Lung (tissue), 12 donors: ENCODE measurements around the gene NDFIP1. TPM values are rescaled to one million over a fixed set of nuclear protein-coding genes. Genes with fewer than 3 reads are reported as not detected.

Experiments used
- ATAC-seq: fragments of 200-7000 bp; cut with Tn5 transposase; one replicate; pipeline ENCODE4 v1.9.1; 2020; ENCODE audit warnings: moderate number of reproducible peaks; ENCODE audit not compliant: insufficient read depth, low FRiP score
- DNase-seq, 3 donors: peaks; one replicate each; pipeline ENCODE4 v3.0.0-alpha.2; 2013 to 2017
- H3K27ac ChIP-seq, 2 donors: one replicate each; pipeline ENCODE4 v1.5.1; 2013; ENCODE audit warnings: mild to moderate bottlenecking in 2 of 2, moderate library complexity in 2 of 2, control low read depth in 1 of 2, inconsistent platforms in 1 of 2, low read depth in 1 of 2, low read length in 1 of 2
- H3K27me3 ChIP-seq, 3 donors: one replicate each; pipeline ENCODE4 v1.5.1; 2013; ENCODE audit warnings: low read length in 2 of 3; ENCODE audit not compliant: control insufficient read depth in 3 of 3, insufficient read depth in 3 of 3
- H3K36me3 ChIP-seq, 4 donors: one replicate each; pipeline ENCODE4 v1.5.1; 2013; ENCODE audit warnings: low read length in 4 of 4, mild to moderate bottlenecking in 1 of 4, moderate library complexity in 1 of 4; ENCODE audit not compliant: control insufficient read depth in 4 of 4, insufficient read depth in 4 of 4
- H3K4me1 ChIP-seq, 5 donors: one replicate each; pipeline ENCODE4 v1.5.1; 2013; ENCODE audit warnings: low read length in 5 of 5, mild to moderate bottlenecking in 2 of 5, moderate library complexity in 1 of 5; ENCODE audit not compliant: control insufficient read depth in 5 of 5, insufficient read depth in 5 of 5
- H3K4me3 ChIP-seq: one replicate; pipeline ENCODE4 v1.5.1; 2013; ENCODE audit warnings: mild to moderate bottlenecking, control low read depth, moderate library complexity
- H3K9ac ChIP-seq, 2 donors: one replicate each; pipeline ENCODE4 v1.5.1; 2013; ENCODE audit warnings: low read length in 2 of 2, control low read depth in 1 of 2; ENCODE audit not compliant: insufficient read depth in 1 of 2
- H3K9me3 ChIP-seq, 4 donors: one replicate each; pipeline ENCODE4 v1.5.1; 2013; ENCODE audit warnings: low read length in 3 of 4, mild to moderate bottlenecking in 1 of 4, moderate library complexity in 1 of 4; ENCODE audit not compliant: control insufficient read depth in 4 of 4, insufficient read depth in 3 of 4
- CTCF ChIP-seq: IDR thresholded peaks from 2 replicates; pipeline ENCODE4 v1.5.1; 2012; ENCODE audit warnings: mild to moderate bottlenecking; ENCODE audit errors: control extremely low read depth, extremely low read depth
- WGBS, 2 donors: extraction: QIAGEN DNeasy Blood & Tissue Kit; methylation state at CpG; one replicate each; pipeline ENCODE4 v1.1.7; 2013; 5-methylcytosine and 5-hydroxymethylcytosine counted together
- polyA plus RNA-seq, 2 donors: library from polyadenylated mRNA; stranded (reverse); fragments of 200-250 nt; gene quantifications; one replicate each; pipeline ENCODE4 v1.2.1, GENCODE V29; 2013
- total RNA-seq, 2 donors: library from RNA; depleted of rRNA in 1 of 2; stranded (reverse); fragments of >200 nt in 1 of 2; gene quantifications; one replicate each; pipeline ENCODE4 v1.2.1, GENCODE V29; 2014 to 2021
- donor health status: control.
- donor health status: control.
- donor health status: Bipolar disorder and iron deficiency.
- donor health status: healthy.
- donor health status: DM: yes; HTN: yes; CAD: no.

Gene NDFIP1
- total and polyA plus RNA-seq, 4 donors: 31.5 to 106 (median 68.4) TPM

- Histone ChIP-seq H3K27me3 (no peaks in the 10 kb centered on the region), H3K27ac (no peak overlapping the region), H3K9me3 (no peaks in the 10 kb centered on the region), H3K4me3 (no peak overlapping the region), H3K4me1 (peaks cover 0 to 7% (median 3%) of the 10 kb centered on the region in 5 donors), H3K9ac (no peak overlapping the region), H3K36me3 (peaks cover 0 to 2% (median 0%) of the 10 kb centered on the region in 4 donors)
- no peak for ATAC-seq
- TF ChIP-seq CTCF: no peak
- no peak for DNase-seq
- 91 to 93% methylated on average over 5 of the region's 5 CpGs for WGBS, 2 donors
Observed at GRCh38 chr5:142164315-142164714, 55.7 kb downstream of the NDFIP1 start.

- H3K27ac ChIP-seq: no peak overlapping the region
- H3K36me3 ChIP-seq: peaks cover 0 to 2% (median 0%) of the 10 kb centered on the region in 4 donors
- H3K27me3 ChIP-seq: no peaks in the 10 kb centered on the region
- TF ChIP-seq CTCF: no peak
- no peak overlapping the region for H3K9ac ChIP-seq
- H3K9me3 ChIP-seq: no peaks in the 10 kb centered on the region
- H3K4me1 ChIP-seq: peaks cover 0 to 6% (median 0%) of the 10 kb centered on the region in 5 donors
- no peak overlapping the region for H3K4me3 ChIP-seq
- no peak for DNase-seq
- WGBS, 2 donors: 95% methylated on average over 4 of the region's 4 CpGs
- no peak for ATAC-seq
Observed at GRCh38 chr5:142166754-142167153, 58.2 kb downstream of the NDFIP1 start.

GRCh38 chr5:142167458-142167857 is 58.9 kb downstream of the NDFIP1 start:
- H3K27me3 ChIP-seq: no peaks in the 10 kb centered on the region
- no peak overlapping the region for H3K27ac ChIP-seq
- H3K4me1 ChIP-seq: peaks cover 0 to 6% (median 0%) of the 10 kb centered on the region in 5 donors
- H3K4me3 ChIP-seq: no peak overlapping the region
- WGBS, 2 donors: 96 to 100% methylated on average over 6 of the region's 6 CpGs
- ATAC-seq (no peak), DNase-seq (no peak)
- H3K9me3 ChIP-seq: no peaks in the 10 kb centered on the region
- no peak for TF ChIP-seq CTCF
- no peak overlapping the region for H3K9ac ChIP-seq
- H3K36me3 ChIP-seq: no peaks in the 10 kb centered on the region

GRCh38 chr5:142168365-142168764 is 59.8 kb downstream of the NDFIP1 start:
- WGBS, 2 donors: 91 to 96% methylated on average over 3 of the region's 3 CpGs
- H3K4me1 ChIP-seq: peaks cover 0 to 6% (median 0%) of the 10 kb centered on the region in 5 donors
- DNase-seq (no peak), ATAC-seq (no peak)
- H3K9me3 ChIP-seq: no peaks in the 10 kb centered on the region
- H3K4me3 ChIP-seq: no peak overlapping the region
- no peak overlapping the region for H3K9ac ChIP-seq
- TF ChIP-seq CTCF: no peak
- H3K27ac ChIP-seq: no peak overlapping the region
- H3K36me3 ChIP-seq: no peaks in the 10 kb centered on the region
- H3K27me3 ChIP-seq: no peaks in the 10 kb centered on the region
